Smooth muscle cell (in vitro differentiated cells): ENCODE measurements around the gene TRIM14. TPM values are rescaled to one million over a fixed set of nuclear protein-coding genes. Genes with fewer than 3 reads are reported as not detected.

ENCODE experiments used
- DNase-seq: peaks from one replicate; lab custom pipeline; 2025; ENCODE audit not compliant: unreplicated experiment; lab: John Stamatoyannopoulos, UW
- H2AFZ ChIP-seq: fragments of 200-600 bp; sonication (generic); 2 replicates; pipeline ENCODE4 v1.6.0; 2016; ENCODE audit warnings: antibody characterized with exemption, low read depth, mild to moderate bottlenecking
- H3F3A ChIP-seq: fragments of 200-600 bp; sonication (generic); 2 replicates; pipeline ENCODE4 v1.6.0; 2017; ENCODE audit warnings: antibody characterized with exemption, low read depth
- H3K27ac ChIP-seq: fragments of 200-600 bp; sonication (generic); 2 replicates; pipeline ENCODE4 v1.5.1; 2016; ENCODE audit warnings: low read depth, mild to moderate bottlenecking
- H3K27me3 ChIP-seq: fragments of 200-600 bp; sonication (generic); 2 replicates; pipeline ENCODE4 v1.6.1; 2016; ENCODE audit warnings: low read depth, mild to moderate bottlenecking
- H3K36me3 ChIP-seq: fragments of 200-600 bp; sonication (generic); 2 replicates; pipeline ENCODE4 v1.5.1; 2016; ENCODE audit warnings: low read depth
- H3K4me1 ChIP-seq: fragments of 200-600 bp; sonication (generic); 2 replicates; pipeline ENCODE4 v1.5.1; 2016; ENCODE audit warnings: low read depth
- H3K4me2 ChIP-seq: fragments of 200-600 bp; sonication (generic); 2 replicates; pipeline ENCODE4 v1.6.0; 2016; ENCODE audit warnings: mild to moderate bottlenecking
- H3K4me3 ChIP-seq: fragments of 200-600 bp; sonication (generic); 2 replicates; pipeline ENCODE4 v1.5.1; 2016; ENCODE audit warnings: mild to moderate bottlenecking
- H3K79me2 ChIP-seq: fragments of 200-600 bp; sonication (generic); 2 replicates; pipeline ENCODE4 v1.6.0; 2016; ENCODE audit warnings: low read depth, mild to moderate bottlenecking
- H3K9ac ChIP-seq: fragments of 200-600 bp; sonication (generic); 2 replicates; pipeline ENCODE4 v1.6.0; 2016; ENCODE audit warnings: low read depth
- H3K9me3 ChIP-seq: fragments of 200-600 bp; sonication (generic); replicated peaks from 2 replicates; pipeline ENCODE4 v1.5.1; 2016; ENCODE audit warnings: low read depth
- H4K20me1 ChIP-seq: fragments of 200-600 bp; sonication (generic); 2 replicates; pipeline ENCODE4 v1.6.0; 2016; ENCODE audit warnings: low read depth
- CTCF ChIP-seq: fragments of 200-600 bp; sonication (generic); IDR thresholded peaks from 2 replicates; pipeline ENCODE4 v1.5.1; 2017; ENCODE audit warnings: borderline replicate concordance, mild to moderate bottlenecking, antibody characterized with exemption; ENCODE audit not compliant: insufficient read depth, poor library complexity, severe bottlenecking
- WGBS: methylation state at CpG from one replicate; pipeline ENCODE4 v1.1.7; 2016; ENCODE audit warnings: low lambda C conversion rate; 5-methylcytosine and 5-hydroxymethylcytosine counted together
- polyA plus RNA-seq: library from polyadenylated mRNA; unstranded; fragments of >200 nt; fragmentation: Nextera tagmentation; extraction: Ambion mirVana; gene quantifications from 2 replicates; pipeline ENCODE4 v1.2.1, GENCODE V29; 2016
- total RNA-seq: library from RNA; depleted of rRNA; stranded (reverse); fragments of >200 nt; gene quantifications from 2 replicates; pipeline ENCODE4 v1.2.3, GENCODE V29; 2014

The TRIM14 gene
- total and polyA plus RNA-seq, 2 experiments from 2014 or later = 1.2 to 2.5 TPM

GRCh38 chr9:98071737-98072136, 47.3 kb downstream of the TRIM14 start:
- no peak for TF ChIP-seq CTCF
- 96% methylated on average over 9 of the region's 9 CpGs for WGBS

GRCh38 chr9:98070704-98071103, 48.3 kb downstream of the TRIM14 start:
- no peak overlapping the region for H3K27ac ChIP-seq
- WGBS = 97% methylated on average over 7 of the region's 7 CpGs
- no peaks in the 10 kb centered on the region for H3F3A ChIP-seq
- no peak overlapping the region for H3K4me3 ChIP-seq
- no peak for DNase-seq
- peaks cover 60% of the 10 kb centered on the region for H4K20me1 ChIP-seq
- H3K9me3 ChIP-seq = no peaks in the 10 kb centered on the region
- H3K27me3 ChIP-seq = no peaks in the 10 kb centered on the region
- no peak for TF ChIP-seq CTCF
- peaks cover 2% of the 10 kb centered on the region for H3K4me1 ChIP-seq
- no peak overlapping the region for H2AFZ ChIP-seq
- H3K36me3 ChIP-seq = no peaks in the 10 kb centered on the region
- H3K79me2 ChIP-seq = no peaks in the 10 kb centered on the region
- H3K9ac ChIP-seq = no peak overlapping the region
- no peak overlapping the region for H3K4me2 ChIP-seq

More at GRCh38 chr9:98071737-98072136, 47.3 kb downstream of the TRIM14 start:
- no peaks in the 10 kb centered on the region for H3K9me3 ChIP-seq
- DNase-seq = no peak
- no peaks in the 10 kb centered on the region for H3F3A ChIP-seq
- peaks cover 70% of the 10 kb centered on the region for H4K20me1 ChIP-seq
- H3K27me3 ChIP-seq = no peaks in the 10 kb centered on the region
- no peaks in the 10 kb centered on the region for H3K79me2 ChIP-seq
- H3K4me3 ChIP-seq = no peak overlapping the region
- no peaks in the 10 kb centered on the region for H3K36me3 ChIP-seq
- no peak overlapping the region for H2AFZ ChIP-seq
- H3K4me2 ChIP-seq = no peak overlapping the region
- H3K9ac ChIP-seq = no peak overlapping the region
- no peak overlapping the region for H3K27ac ChIP-seq
- peaks cover 2% of the 10 kb centered on the region for H3K4me1 ChIP-seq

- peaks cover 50% of the 10 kb centered on the region for H4K20me1 ChIP-seq
- H3K4me2 ChIP-seq = no peak overlapping the region
- H3F3A ChIP-seq = no peaks in the 10 kb centered on the region
- no peak overlapping the region for H3K27ac ChIP-seq
- peaks cover under 1% of the 10 kb centered on the region for H3K4me1 ChIP-seq
- no peak overlapping the region for H3K9ac ChIP-seq
- H3K79me2 ChIP-seq = no peaks in the 10 kb centered on the region
- H3K9me3 ChIP-seq = no peaks in the 10 kb centered on the region
- H2AFZ ChIP-seq = no peak overlapping the region
- TF ChIP-seq CTCF = no peak
- peaks cover 3% of the 10 kb centered on the region for H3K36me3 ChIP-seq
- H3K27me3 ChIP-seq = no peaks in the 10 kb centered on the region
- DNase-seq = no peak
- WGBS = 96% methylated on average over 6 of the region's 6 CpGs
- no peak overlapping the region for H3K4me3 ChIP-seq
These were observed 49.5 kb downstream of the TRIM14 start for GRCh38 chr9:98069551-98069950.

- no peak for DNase-seq
- Histone ChIP-seq H3K4me3 (no peak overlapping the region), H3K79me2 (no peaks in the 10 kb centered on the region), H3K36me3 (peaks cover 3% of the 10 kb centered on the region), H3K4me2 (no peak overlapping the region), H3K9ac (no peak overlapping the region), H4K20me1 (peaks cover 37% of the 10 kb centered on the region), H3K4me1 (no peaks in the 10 kb centered on the region), H2AFZ (no peak overlapping the region), H3K27ac (no peak overlapping the region), H3K27me3 (no peaks in the 10 kb centered on the region), H3K9me3 (no peaks in the 10 kb centered on the region), H3F3A (no peaks in the 10 kb centered on the region)
- 98% methylated on average over 2 of the region's 2 CpGs for WGBS
- no peak for TF ChIP-seq CTCF
These were observed 51.8 kb downstream of the TRIM14 start for GRCh38 chr9:98067184-98067583.
